Lung (tissue), 12 donors: ENCODE measurements around the gene PPARD. TPM values are rescaled to one million over a fixed set of nuclear protein-coding genes. Genes with fewer than 3 reads are reported as not detected.

Source experiments
- ATAC-seq: fragments of 200-7000 bp; cut with Tn5 transposase; one replicate; pipeline ENCODE4 v1.9.1; 2020; ENCODE audit warnings: moderate number of reproducible peaks; ENCODE audit not compliant: insufficient read depth, low FRiP score
- DNase-seq, 3 donors: peaks; one replicate each; pipeline ENCODE4 v3.0.0-alpha.2; 2013 to 2017
- H3K27ac ChIP-seq, 2 donors: one replicate each; pipeline ENCODE4 v1.5.1; 2013; ENCODE audit warnings: mild to moderate bottlenecking in 2 of 2, moderate library complexity in 2 of 2, control low read depth in 1 of 2, inconsistent platforms in 1 of 2, low read depth in 1 of 2, low read length in 1 of 2
- H3K27me3 ChIP-seq, 3 donors: one replicate each; pipeline ENCODE4 v1.5.1; 2013; ENCODE audit warnings: low read length in 2 of 3; ENCODE audit not compliant: control insufficient read depth in 3 of 3, insufficient read depth in 3 of 3
- H3K36me3 ChIP-seq, 4 donors: one replicate each; pipeline ENCODE4 v1.5.1; 2013; ENCODE audit warnings: low read length in 4 of 4, mild to moderate bottlenecking in 1 of 4, moderate library complexity in 1 of 4; ENCODE audit not compliant: control insufficient read depth in 4 of 4, insufficient read depth in 4 of 4
- H3K4me1 ChIP-seq, 5 donors: one replicate each; pipeline ENCODE4 v1.5.1; 2013; ENCODE audit warnings: low read length in 5 of 5, mild to moderate bottlenecking in 2 of 5, moderate library complexity in 1 of 5; ENCODE audit not compliant: control insufficient read depth in 5 of 5, insufficient read depth in 5 of 5
- H3K4me3 ChIP-seq: one replicate; pipeline ENCODE4 v1.5.1; 2013; ENCODE audit warnings: mild to moderate bottlenecking, control low read depth, moderate library complexity
- H3K9ac ChIP-seq, 2 donors: one replicate each; pipeline ENCODE4 v1.5.1; 2013; ENCODE audit warnings: low read length in 2 of 2, control low read depth in 1 of 2; ENCODE audit not compliant: insufficient read depth in 1 of 2
- H3K9me3 ChIP-seq, 4 donors: one replicate each; pipeline ENCODE4 v1.5.1; 2013; ENCODE audit warnings: low read length in 3 of 4, mild to moderate bottlenecking in 1 of 4, moderate library complexity in 1 of 4; ENCODE audit not compliant: control insufficient read depth in 4 of 4, insufficient read depth in 3 of 4
- WGBS, 2 donors: extraction: QIAGEN DNeasy Blood & Tissue Kit; methylation state at CpG; one replicate each; pipeline ENCODE4 v1.1.7; 2013; 5-methylcytosine and 5-hydroxymethylcytosine counted together
- polyA plus RNA-seq, 2 donors: library from polyadenylated mRNA; stranded (reverse); fragments of 200-250 nt; gene quantifications; one replicate each; pipeline ENCODE4 v1.2.1, GENCODE V29; 2013
- total RNA-seq, 2 donors: library from RNA; depleted of rRNA in 1 of 2; stranded (reverse); fragments of >200 nt in 1 of 2; gene quantifications; one replicate each; pipeline ENCODE4 v1.2.1, GENCODE V29; 2014 to 2021
- TF ChIP-seq, protein P1 (sequence below): IDR thresholded peaks from 2 replicates; pipeline ENCODE4 v1.5.1; 2012; ENCODE audit warnings: mild to moderate bottlenecking; ENCODE audit errors: control extremely low read depth, extremely low read depth
- donor health status: control.
- donor health status: control.
- donor health status: Bipolar disorder and iron deficiency.
- donor health status: healthy.
- donor health status: DM: yes; HTN: yes; CAD: no.

The PPARD gene
- total and polyA plus RNA-seq, 4 donors = 11.3 to 27.8 (median 24.5) TPM

DNA sequence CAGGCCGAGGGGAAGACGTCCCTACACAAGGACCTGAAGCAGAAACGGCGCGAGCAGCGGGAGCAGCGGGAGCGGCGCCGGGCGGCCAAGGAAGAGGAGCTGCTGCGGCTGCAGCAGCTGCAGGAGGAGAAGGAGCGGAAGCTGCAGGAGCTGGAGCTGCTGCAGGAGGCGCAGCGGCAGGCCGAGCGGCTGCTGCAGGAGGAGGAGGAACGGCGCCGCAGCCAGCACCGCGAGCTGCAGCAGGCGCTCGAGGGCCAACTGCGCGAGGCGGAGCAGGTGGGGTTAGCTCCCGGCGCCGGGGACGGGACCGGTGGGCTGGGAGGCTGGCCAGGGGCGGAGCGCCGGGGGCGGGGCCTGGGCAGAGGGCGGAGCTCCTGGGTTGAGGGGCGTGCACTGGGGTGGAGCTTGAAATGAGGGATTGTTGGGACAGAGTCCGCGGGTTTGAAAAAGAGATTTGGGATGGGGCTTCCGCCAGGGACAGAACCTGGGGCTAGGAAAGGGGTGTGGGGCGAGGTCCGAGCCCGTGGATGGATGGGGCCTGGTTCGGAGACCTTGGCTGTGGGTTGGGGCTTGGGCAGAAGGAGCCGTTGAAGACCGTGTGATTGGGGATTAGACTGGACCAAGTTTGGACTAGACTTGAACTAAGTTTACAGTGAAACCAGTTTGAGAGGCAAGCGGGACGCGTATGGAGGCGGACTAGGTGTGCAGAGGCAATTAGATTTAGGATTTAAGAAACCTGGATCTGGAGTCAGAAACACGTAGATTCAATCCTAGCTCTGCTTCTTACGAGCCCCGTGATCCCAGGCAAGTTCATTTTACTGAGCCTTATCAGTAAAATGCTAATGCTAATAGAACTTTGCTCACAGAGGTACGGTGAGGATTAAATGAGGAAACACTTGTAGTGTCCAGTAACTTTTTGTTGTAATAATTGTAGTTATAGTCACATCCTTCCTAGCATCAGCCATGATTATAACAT is 23.9 kb upstream of the PPARD start:
- ATAC-seq (peak; percentile 91), DNase-seq (peak; percentile 80 to 87 (median 86))
- 41 to 75% methylated on average over 55 of the region's 55 CpGs for WGBS, 2 donors
- Histone ChIP-seq H3K9me3 (no peaks in the 10 kb centered on the region), H3K4me1 (peaks cover 0 to 5% (median 0%) of the 10 kb centered on the region in 5 donors), H3K36me3 (peaks cover 0 to 8% (median 0%) of the 10 kb centered on the region in 4 donors), H3K4me3 (peak overlapping the region; percentile 32), H3K27ac (no peak overlapping the region), H3K27me3 (peaks cover 0 to 4% (median 3%) of the 10 kb centered on the region in 3 donors), H3K9ac (no peak overlapping the region)
- TF ChIP-seq, protein P1, sequence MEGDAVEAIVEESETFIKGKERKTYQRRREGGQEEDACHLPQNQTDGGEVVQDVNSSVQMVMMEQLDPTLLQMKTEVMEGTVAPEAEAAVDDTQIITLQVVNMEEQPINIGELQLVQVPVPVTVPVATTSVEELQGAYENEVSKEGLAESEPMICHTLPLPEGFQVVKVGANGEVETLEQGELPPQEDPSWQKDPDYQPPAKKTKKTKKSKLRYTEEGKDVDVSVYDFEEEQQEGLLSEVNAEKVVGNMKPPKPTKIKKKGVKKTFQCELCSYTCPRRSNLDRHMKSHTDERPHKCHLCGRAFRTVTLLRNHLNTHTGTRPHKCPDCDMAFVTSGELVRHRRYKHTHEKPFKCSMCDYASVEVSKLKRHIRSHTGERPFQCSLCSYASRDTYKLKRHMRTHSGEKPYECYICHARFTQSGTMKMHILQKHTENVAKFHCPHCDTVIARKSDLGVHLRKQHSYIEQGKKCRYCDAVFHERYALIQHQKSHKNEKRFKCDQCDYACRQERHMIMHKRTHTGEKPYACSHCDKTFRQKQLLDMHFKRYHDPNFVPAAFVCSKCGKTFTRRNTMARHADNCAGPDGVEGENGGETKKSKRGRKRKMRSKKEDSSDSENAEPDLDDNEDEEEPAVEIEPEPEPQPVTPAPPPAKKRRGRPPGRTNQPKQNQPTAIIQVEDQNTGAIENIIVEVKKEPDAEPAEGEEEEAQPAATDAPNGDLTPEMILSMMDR = no peak

- Histone ChIP-seq H3K9me3 (no peaks in the 10 kb centered on the region), H3K4me3 (no peak overlapping the region), H3K36me3 (peaks cover 0 to 8% (median 0%) of the 10 kb centered on the region in 4 donors), H3K9ac (no peak overlapping the region), H3K27me3 (peaks cover 0 to 4% (median 3%) of the 10 kb centered on the region in 3 donors), H3K27ac (no peak overlapping the region), H3K4me1 (peaks cover 0 to 5% (median 0%) of the 10 kb centered on the region in 5 donors)
- no peak for ATAC-seq
- 93 to 95% methylated on average over 20 of the region's 20 CpGs for WGBS, 2 donors
- TF ChIP-seq, protein P1 = no peak
- DNase-seq = no peak
Observed at GRCh38 chr6:35319346-35320030, 22.9 kb upstream of the PPARD start.

- no peak overlapping the region for H3K27ac ChIP-seq
- ATAC-seq = no peak
- H3K36me3 ChIP-seq = peaks cover 0 to 8% (median 0%) of the 10 kb centered on the region in 4 donors
- TF ChIP-seq, protein P1 = no peak
- no peak for DNase-seq
- H3K4me3 ChIP-seq = no peak overlapping the region
- peaks cover 0 to 5% (median 0%) of the 10 kb centered on the region in 5 donors for H3K4me1 ChIP-seq
- H3K27me3 ChIP-seq = peaks cover 0 to 4% (median 3%) of the 10 kb centered on the region in 3 donors
- 93% methylated on average over 2 of the region's 2 CpGs for WGBS, 2 donors
- no peaks in the 10 kb centered on the region for H3K9me3 ChIP-seq
- no peak overlapping the region for H3K9ac ChIP-seq
Observed at GRCh38 chr6:35320031-35320410, 22.3 kb upstream of the PPARD start.
